Astrocyte (in vitro differentiated cells and primary cell): ENCODE results near the gene SUSD5. TPM values are rescaled to one million over a fixed set of nuclear protein-coding genes. Genes with fewer than 3 reads are reported as not detected.
"Not testable (repeated sequence)": the region's sequence is repeated elsewhere in the genome, so short reads cannot be mapped to it uniquely, and the experiment has no call there.

ENCODE experiments used
- DNase-seq: peaks from one replicate; pipeline ENCODE4 v3.0.0-alpha.2; 2010; ENCODE audit warnings: low read depth
- FAIRE-seq: peaks from 2 replicates; lab custom pipeline; 2011; peaks lifted over from hg19 to GRCh38; lab: Jason Lieb, UNC
- H2AFZ ChIP-seq: 2 replicates; pipeline ENCODE4 v1.6.0; 2012; ENCODE audit warnings: low read depth, low read length, inconsistent platforms
- H3K27ac ChIP-seq: 2 replicates; pipeline ENCODE4 v1.5.1; 2011; ENCODE audit warnings: low read depth, low read length, inconsistent platforms
- H3K27me3 ChIP-seq: 2 replicates; pipeline ENCODE4 v1.6.0; 2011; ENCODE audit warnings: low read length, inconsistent platforms; ENCODE audit not compliant: insufficient read depth
- H3K36me3 ChIP-seq: 2 replicates; pipeline ENCODE4 v1.5.1; 2011; ENCODE audit warnings: low read length, inconsistent platforms; ENCODE audit not compliant: insufficient read depth
- H3K4me1 ChIP-seq: 2 replicates; pipeline ENCODE4 v1.5.1; 2011; ENCODE audit warnings: low read length, inconsistent platforms; ENCODE audit not compliant: insufficient read depth
- H3K4me2 ChIP-seq: 2 replicates; pipeline ENCODE4 v1.6.0; 2012; ENCODE audit warnings: low read length, inconsistent platforms
- H3K4me3 ChIP-seq: 2 replicates; pipeline ENCODE4 v1.5.1; 2011; ENCODE audit warnings: low read depth, mild to moderate bottlenecking, low read length, inconsistent platforms; ENCODE audit not compliant: insufficient read depth
- H3K79me2 ChIP-seq: 2 replicates; pipeline ENCODE4 v1.6.0; 2012; ENCODE audit warnings: mild to moderate bottlenecking, low read length, inconsistent platforms; ENCODE audit not compliant: insufficient read depth
- H3K9ac ChIP-seq: 2 replicates; pipeline ENCODE4 v1.6.0; 2012; ENCODE audit warnings: mild to moderate bottlenecking, low read length, inconsistent platforms
- H3K9me3 ChIP-seq: 2 replicates; pipeline ENCODE4 v1.5.1; 2012; ENCODE audit warnings: low read depth, mild to moderate bottlenecking, low read length, inconsistent platforms; ENCODE audit not compliant: insufficient read depth
- H4K20me1 ChIP-seq: 2 replicates; pipeline ENCODE4 v1.6.0; 2012; ENCODE audit warnings: low read length, inconsistent platforms; ENCODE audit not compliant: insufficient read depth
- H3K27ac Mint-ChIP-seq: one replicate; pipeline ENCODE4 v1.8.0; 2021; ENCODE audit warnings: mild to moderate bottlenecking, mixed read lengths; ENCODE audit not compliant: unreplicated experiment
- H3K27me3 Mint-ChIP-seq: one replicate; pipeline ENCODE4 v1.8.0; 2021; ENCODE audit warnings: low read depth, mixed read lengths; ENCODE audit not compliant: unreplicated experiment
- H3K36me3 Mint-ChIP-seq: one replicate; pipeline ENCODE4 v1.8.0; 2021; ENCODE audit warnings: low read depth, mixed read lengths; ENCODE audit not compliant: unreplicated experiment
- H3K4me1 Mint-ChIP-seq: one replicate; pipeline ENCODE4 v1.8.0; 2021; ENCODE audit warnings: low read depth, mixed read lengths; ENCODE audit not compliant: unreplicated experiment
- H3K4me3 Mint-ChIP-seq: one replicate; pipeline ENCODE4 v1.8.0; 2021; ENCODE audit warnings: mild to moderate bottlenecking, moderate library complexity, mixed read lengths; ENCODE audit not compliant: unreplicated experiment
- H3K9me3 Mint-ChIP-seq: one replicate; pipeline ENCODE4 v1.8.0; 2021; ENCODE audit warnings: mild to moderate bottlenecking, mixed read lengths; ENCODE audit not compliant: unreplicated experiment
- CTCF ChIP-seq: IDR thresholded peaks from 2 replicates; pipeline ENCODE4 v1.5.1; 2011; ENCODE audit warnings: low read depth, mild to moderate bottlenecking, inconsistent platforms, low read length, moderate library complexity; ENCODE audit not compliant: insufficient read depth
- EZH2 ChIP-seq: IDR thresholded peaks from 2 replicates; pipeline ENCODE4 v1.6.1; 2012; ENCODE audit warnings: mild to moderate bottlenecking, low read length, inconsistent platforms; ENCODE audit not compliant: insufficient read depth
- total RNA-seq: library from RNA; stranded (reverse); gene quantifications from 2 replicates; pipeline ENCODE4 v1.2.1, GENCODE V29; 2021

The SUSD5 gene
- total RNA-seq, 1 donor from 2014 or later: 2.8 TPM

GRCh38 chr3:33166095-33166494 lies 52.5 kb downstream of the SUSD5 start:
- no peak for FAIRE-seq
- Histone ChIP-seq H3K27ac (no peak overlapping the region), H3K79me2 (no peaks in the 10 kb centered on the region), H3K4me3 (no peak overlapping the region), H3K27me3 (no peaks in the 10 kb centered on the region), H3K4me1 (peaks cover 4% of the 10 kb centered on the region), H4K20me1 (no peaks in the 10 kb centered on the region), H3K9ac (no peak overlapping the region), H3K9me3 (no peaks in the 10 kb centered on the region), H2AFZ (no peak overlapping the region), H3K4me2 (no peak overlapping the region), H3K36me3 (no peaks in the 10 kb centered on the region)
- Mint-ChIP-seq H3K27me3 (no peaks in the 10 kb centered on the region), H3K27ac (no peak overlapping the region), H3K36me3 (no peaks in the 10 kb centered on the region), H3K4me1 (peaks cover 8% of the 10 kb centered on the region), H3K4me3 (no peak overlapping the region), H3K9me3 (no peaks in the 10 kb centered on the region)
- TF ChIP-seq CTCF (no peak), EZH2 (no peak)
- DNase-seq: no peak

GRCh38 chr3:33165372-33165771 lies 53.2 kb downstream of the SUSD5 start:
- Histone ChIP-seq H3K36me3 (no peaks in the 10 kb centered on the region), H2AFZ (no peak overlapping the region), H3K27ac (no peak overlapping the region), H4K20me1 (no peaks in the 10 kb centered on the region), H3K4me2 (no peak overlapping the region), H3K79me2 (no peaks in the 10 kb centered on the region), H3K9ac (no peak overlapping the region), H3K4me1 (peaks cover 4% of the 10 kb centered on the region), H3K9me3 (no peaks in the 10 kb centered on the region), H3K4me3 (no peak overlapping the region), H3K27me3 (no peaks in the 10 kb centered on the region)
- no peak for FAIRE-seq
- Mint-ChIP-seq H3K4me3 (no peak overlapping the region), H3K27ac (no peak overlapping the region), H3K27me3 (no peaks in the 10 kb centered on the region), H3K36me3 (no peaks in the 10 kb centered on the region), H3K4me1 (peaks cover 8% of the 10 kb centered on the region), H3K9me3 (no peaks in the 10 kb centered on the region)
- TF ChIP-seq EZH2 (no peak), CTCF (no peak)
- no peak for DNase-seq

- H3K4me3 ChIP-seq, H3K27ac Mint-ChIP-seq, H3K4me1 Mint-ChIP-seq, H3K9me3 Mint-ChIP-seq, H4K20me1 ChIP-seq, H3K27ac ChIP-seq, H3K4me2 ChIP-seq, FAIRE-seq, H3K79me2 ChIP-seq, H3K36me3 Mint-ChIP-seq, H3K36me3 ChIP-seq, H2AFZ ChIP-seq, H3K4me1 ChIP-seq, H3K27me3 ChIP-seq, DNase-seq, H3K9me3 ChIP-seq, H3K27me3 Mint-ChIP-seq, H3K9ac ChIP-seq, H3K4me3 Mint-ChIP-seq: not testable (repeated sequence)
Measured at GRCh38 chr3:33162621-33163020, 56.0 kb downstream of the SUSD5 start.
